Tibial nerve (tissue), 4 donors: ENCODE data around the gene POLA2.

ENCODE experiments used
- EP300 ChIP-seq, 2 donors: sonication (generic); formaldehyde crosslinking; IDR thresholded peaks; one replicate each; pipeline ENCODE4 v1.6.1; 2017; ENCODE audit warnings: antibody characterized with exemption in 2 of 2, mild to moderate bottlenecking in 1 of 2
- POLR2A ChIP-seq, 2 donors: fragments of 450-650 bp; IDR thresholded peaks; one replicate each; pipeline ENCODE4 v1.6.1; 2017; ENCODE audit warnings: antibody characterized with exemption in 2 of 2, mild to moderate bottlenecking in 2 of 2, moderate library complexity in 2 of 2
- TF ChIP-seq, protein P1 (sequence below), 5 experiments: fragments of 200-600 bp in 3 of 5; fragments of 450-650 bp in 2 of 5; sonication (generic) in 3 of 5; IDR thresholded peaks; one replicate each; pipeline ENCODE4 v1.5.1; 2016 to 2019; ENCODE audit warnings: antibody characterized with exemption in 5 of 5, mild to moderate bottlenecking in 3 of 5, moderate library complexity in 2 of 5

- TF ChIP-seq POLR2A (IDR thresholded peaks at IDR 0.05): no peak
- TF ChIP-seq, protein P1, sequence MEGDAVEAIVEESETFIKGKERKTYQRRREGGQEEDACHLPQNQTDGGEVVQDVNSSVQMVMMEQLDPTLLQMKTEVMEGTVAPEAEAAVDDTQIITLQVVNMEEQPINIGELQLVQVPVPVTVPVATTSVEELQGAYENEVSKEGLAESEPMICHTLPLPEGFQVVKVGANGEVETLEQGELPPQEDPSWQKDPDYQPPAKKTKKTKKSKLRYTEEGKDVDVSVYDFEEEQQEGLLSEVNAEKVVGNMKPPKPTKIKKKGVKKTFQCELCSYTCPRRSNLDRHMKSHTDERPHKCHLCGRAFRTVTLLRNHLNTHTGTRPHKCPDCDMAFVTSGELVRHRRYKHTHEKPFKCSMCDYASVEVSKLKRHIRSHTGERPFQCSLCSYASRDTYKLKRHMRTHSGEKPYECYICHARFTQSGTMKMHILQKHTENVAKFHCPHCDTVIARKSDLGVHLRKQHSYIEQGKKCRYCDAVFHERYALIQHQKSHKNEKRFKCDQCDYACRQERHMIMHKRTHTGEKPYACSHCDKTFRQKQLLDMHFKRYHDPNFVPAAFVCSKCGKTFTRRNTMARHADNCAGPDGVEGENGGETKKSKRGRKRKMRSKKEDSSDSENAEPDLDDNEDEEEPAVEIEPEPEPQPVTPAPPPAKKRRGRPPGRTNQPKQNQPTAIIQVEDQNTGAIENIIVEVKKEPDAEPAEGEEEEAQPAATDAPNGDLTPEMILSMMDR (IDR thresholded peaks at IDR 0.05): no peak
- TF ChIP-seq EP300 (IDR thresholded peaks at IDR 0.05): no peak
Measured at GRCh38 chr11:65215441-65216076, 46.2 kb upstream of the POLA2 start.
